SIG-M5 (cell line): ENCODE data around the gene PIGA.

Experiments used
- DNase-seq: peaks from one replicate; lab custom pipeline; 2025; lab: John Stamatoyannopoulos, UW

Gene PIGA, protein sequence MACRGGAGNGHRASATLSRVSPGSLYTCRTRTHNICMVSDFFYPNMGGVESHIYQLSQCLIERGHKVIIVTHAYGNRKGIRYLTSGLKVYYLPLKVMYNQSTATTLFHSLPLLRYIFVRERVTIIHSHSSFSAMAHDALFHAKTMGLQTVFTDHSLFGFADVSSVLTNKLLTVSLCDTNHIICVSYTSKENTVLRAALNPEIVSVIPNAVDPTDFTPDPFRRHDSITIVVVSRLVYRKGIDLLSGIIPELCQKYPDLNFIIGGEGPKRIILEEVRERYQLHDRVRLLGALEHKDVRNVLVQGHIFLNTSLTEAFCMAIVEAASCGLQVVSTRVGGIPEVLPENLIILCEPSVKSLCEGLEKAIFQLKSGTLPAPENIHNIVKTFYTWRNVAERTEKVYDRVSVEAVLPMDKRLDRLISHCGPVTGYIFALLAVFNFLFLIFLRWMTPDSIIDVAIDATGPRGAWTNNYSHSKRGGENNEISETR

DNA sequence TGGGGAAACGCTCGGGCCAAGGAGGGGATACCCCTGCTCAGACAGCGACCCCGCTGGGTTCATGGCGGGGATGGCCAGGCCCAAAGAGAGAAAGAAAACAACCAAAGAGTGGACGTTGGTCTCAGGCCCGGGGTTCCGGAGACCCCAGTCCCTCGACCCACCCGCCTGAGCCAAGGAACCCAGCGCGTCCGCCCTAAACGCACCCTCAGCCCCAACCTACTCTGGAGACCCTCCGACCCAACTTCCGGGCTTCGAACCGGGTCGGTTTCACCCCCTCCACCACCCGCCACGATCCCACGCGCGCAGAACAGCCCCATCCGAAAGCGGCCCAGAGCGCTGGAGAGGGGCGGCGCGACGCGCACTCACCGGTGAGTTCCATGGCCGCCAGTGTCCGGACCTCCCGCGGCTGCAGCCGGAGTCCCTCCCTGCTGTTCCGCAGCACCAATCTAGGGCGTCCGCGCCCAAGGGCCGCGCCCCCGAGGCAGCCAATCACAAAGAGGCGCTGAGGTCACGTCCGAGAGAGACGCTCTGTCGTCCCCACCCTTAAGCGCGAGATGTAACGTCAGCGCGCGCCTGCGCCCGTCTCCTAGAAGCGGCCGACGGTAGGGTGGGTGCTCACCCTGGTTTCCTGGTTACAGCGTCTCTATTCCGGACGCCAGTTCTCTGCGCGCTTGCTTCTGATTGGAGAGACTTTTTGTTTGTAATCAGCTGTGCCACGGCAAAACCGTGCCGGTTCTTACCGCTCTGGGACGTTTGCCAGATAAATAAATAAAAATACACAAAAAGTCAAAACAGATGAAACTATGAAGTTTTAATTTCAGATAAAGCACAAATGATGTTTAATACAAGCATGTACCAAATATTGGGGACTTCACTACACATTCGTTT, at the start of gene PIGA:
Gene PIGA, minus strand, starts transcription at position 389 of the 888 bp plus-strand sequence. CDS start 3,593 bp downstream, outside the sequence.
- DNase-seq, result peak; percentile 89

DNA sequence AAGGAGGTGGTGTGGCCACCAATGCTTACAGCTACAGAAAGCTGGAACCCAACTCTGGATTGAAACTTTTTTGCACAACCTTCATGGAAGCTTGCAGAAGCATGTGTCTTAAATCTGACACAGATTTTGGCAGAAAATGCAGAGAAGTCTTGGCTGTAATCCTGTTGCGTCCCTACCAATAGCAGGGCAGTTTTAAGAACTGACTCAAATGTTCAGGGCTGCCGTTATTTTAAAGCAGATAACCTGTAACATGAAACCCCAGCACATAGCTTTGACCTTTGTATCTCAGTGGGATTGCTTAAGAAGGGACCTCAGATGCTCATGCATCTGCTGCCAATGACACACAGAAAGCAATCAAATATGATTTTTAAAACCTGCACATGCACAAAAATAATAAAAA, 49.0 kb upstream of the PIGA start, which contains the start of gene VEGFD:
Gene VEGFD, minus strand, starts transcription at position 110 of the 400 bp plus-strand sequence. CDS start 467 bp downstream, outside the sequence.
- no peak for DNase-seq

DNA sequence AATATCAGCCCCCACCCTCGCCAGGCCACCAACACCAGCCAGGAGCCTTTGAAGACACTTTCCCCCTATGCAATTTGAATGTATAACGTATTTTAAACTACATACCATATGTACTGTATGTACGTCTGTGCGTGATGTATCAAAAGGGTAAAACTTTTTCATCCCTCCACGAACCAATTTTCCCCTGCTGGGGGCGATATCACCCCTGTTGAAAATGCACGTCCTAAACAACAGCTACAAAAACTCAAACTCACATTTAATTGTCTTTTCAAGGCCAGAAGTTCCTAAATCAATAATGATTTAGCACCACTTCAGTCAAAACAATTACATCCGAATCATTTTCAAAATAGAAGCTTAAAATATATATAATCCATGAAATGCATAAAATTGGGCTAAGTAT, 47.5 kb upstream of the PIGA start:
- no peak for DNase-seq

DNA sequence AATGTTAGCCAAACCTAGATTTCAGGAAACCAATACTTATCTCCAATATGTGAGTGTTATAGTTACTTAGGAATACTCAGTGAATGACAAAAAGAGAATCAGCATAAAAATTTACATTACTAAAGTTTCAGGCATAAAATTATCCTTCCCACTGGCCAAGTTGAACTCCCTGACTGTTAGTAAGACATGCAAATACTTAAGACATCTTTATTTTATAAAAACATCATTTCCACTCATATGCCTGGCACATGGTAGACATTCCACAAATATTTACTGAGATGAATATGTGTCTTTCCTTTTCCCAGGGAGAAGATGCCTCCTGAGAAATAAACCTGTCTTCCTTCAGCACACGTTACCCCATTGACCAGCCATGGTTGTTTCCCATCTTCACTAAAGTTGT, 41.6 kb upstream of the PIGA start:
- DNase-seq, result no peak

DNA sequence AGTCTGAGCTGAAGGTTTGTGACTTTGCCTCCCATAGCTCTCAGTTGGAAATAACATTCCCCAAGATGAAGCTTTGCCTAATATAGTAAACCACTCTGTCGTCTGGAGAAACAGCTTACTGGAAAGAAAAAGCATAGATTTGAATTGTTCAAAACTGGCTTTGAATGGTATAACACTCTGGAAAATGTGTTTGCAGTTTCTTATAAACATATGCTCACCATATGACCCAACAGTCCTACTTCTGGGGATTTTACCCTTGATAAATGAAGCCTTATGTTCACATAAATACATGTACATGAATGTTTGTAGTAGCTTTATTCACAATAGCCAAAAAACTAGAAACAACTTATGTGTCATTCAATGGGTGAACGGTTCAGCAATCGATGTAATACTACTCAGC, 38.7 kb upstream of the PIGA start:
- DNase-seq, result no peak

DNA sequence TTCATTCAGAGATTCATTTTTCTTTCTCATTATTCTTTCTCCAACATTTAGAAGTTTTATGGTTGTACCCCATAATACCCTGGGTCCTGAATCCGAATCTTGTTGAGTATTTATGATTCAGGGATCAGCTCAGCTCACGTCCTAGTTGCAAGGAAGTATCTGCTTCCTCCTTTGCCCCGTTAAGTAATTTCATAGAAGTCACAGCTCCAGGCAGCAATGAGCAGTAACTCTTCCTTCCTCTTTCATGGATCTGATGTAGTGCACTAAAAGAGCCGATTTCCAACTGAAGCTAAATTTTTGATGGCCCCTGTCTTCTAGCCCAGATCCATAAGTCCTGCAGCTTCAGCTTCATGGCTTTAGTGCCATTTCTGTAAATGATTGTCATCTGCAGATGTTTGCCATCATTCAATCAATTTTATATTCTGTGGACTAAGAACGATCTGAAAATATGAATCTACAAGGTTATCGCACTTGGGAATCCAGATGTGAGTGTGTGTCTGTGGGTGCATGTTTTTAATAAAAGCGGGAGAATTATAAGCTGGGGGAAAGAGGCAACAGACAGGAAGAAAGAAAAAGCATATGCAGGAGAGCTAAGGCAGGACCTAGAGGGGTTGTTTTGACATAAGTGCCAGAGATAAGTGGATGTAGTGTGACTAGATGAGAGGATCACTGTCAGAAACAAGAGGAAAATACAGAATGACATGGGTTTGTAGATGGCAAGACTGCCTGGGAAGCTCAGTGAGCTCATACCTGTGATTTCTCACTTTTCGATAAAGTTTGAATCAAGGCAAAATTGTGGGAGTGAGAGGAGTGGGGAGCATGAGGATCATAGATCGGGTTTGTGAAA, 31.4 kb upstream of the PIGA start:
- DNase-seq, result peak; percentile 1

DNA sequence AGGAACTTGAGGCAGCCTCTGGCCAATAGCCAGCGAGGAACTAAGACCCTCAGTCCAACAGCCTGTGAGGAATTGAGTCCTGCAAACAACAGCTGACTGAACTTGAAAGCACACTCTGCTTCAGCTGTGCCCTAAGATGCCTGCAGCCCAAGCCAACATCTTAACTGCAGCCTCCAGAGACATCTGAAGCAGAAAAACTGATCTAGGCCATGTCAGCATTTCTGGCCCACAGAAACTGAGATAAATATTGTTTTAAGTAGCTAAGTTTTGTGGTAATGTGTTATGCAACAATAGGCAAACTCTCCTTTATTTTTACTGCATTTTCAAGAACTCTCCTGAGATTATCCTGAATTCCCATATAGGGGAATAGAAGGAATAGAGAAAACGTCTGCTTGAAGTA, 24.4 kb upstream of the PIGA start:
- no peak for DNase-seq

DNA sequence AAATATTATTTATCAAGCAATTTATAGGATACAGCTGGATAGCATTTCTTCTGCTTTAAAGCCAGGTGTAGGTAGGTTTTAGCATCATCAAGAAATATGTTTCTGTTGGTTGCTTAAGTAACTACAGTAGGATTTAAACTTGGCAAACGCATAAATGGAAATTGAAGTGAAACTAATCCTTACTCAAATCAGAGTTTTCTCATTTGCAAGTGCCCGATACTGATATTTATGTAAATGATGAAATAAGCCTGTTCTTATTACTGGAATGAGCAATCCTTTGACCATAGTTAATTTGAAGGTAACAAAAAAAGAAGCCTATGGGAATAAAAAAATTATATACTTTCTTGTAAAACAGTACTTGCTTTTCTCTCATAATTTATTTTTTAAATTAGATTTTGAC, 23.2 kb upstream of the PIGA start:
- no peak for DNase-seq

DNA sequence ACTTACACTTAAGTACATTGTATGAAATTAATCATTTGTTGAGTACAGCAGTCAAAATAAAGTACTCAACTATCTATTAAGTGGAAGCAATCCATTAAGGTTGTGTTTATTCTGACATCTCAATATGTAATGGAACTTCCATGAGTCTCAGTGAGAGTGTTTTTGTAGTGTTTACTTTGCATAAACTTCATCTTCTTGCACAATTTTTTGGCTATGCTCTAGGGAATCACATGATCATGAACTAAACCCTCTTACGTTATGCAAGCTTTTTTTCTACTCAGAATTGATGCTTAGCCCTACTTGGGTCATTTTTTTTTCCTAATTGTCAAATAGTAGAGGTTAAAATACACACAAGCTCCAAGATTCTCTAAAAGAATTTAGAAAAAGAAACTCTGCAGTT, 21.1 kb upstream of the PIGA start:
- no peak for DNase-seq

DNA sequence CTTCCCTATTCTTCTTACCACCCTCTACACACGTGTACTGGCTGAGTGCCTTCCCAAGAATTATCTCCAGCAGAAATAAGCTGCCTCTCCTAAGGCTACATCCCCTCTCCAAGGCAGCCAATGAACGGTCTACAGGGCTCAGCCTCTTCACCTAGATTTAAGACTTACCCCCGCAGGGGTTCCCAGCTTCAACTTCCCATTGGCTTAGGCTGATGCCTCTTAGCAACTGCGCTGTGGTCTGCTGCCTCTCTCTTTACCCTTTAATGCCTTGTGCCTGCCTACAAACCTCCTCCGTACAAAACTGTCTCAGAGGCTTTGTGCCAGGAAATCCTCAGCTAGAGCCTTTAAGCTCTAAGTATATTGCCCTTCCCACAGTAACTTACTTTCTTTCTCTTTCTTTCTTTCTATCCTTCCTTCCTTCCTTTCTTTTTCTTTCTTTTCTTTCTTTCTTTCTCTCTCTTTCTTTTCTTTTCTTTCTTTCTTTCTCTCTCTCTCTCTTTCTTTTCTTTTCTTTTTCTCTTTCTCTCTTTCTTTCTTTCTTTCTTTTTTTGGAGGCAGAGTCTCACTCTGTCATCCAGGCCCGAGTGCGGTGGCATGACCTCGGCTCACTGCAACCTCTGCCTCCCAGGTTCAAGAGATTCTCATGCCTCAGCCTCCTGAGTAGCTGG, 15.1 kb upstream of the PIGA start:
- DNase-seq, result no peak

DNA sequence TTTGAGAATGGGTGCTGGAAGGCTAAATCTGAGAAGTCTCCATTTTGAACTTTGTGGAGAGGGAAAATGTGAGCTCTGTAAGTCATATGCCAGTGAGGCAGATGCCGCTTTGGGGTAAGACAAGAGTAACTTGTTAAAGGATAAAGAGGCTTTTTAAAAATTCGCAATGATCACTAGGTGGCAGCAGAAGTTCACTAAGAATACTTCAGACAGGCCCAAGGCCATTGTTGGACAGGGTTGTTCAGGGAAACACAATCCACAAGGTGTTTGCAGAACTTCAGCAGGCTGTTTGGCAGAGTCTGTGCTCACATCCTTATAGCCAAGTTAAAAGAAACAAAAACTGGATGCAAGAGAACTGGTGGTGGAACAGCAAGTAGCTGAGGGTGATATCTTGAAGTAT, 13.7 kb upstream of the PIGA start:
- no peak for DNase-seq

DNA sequence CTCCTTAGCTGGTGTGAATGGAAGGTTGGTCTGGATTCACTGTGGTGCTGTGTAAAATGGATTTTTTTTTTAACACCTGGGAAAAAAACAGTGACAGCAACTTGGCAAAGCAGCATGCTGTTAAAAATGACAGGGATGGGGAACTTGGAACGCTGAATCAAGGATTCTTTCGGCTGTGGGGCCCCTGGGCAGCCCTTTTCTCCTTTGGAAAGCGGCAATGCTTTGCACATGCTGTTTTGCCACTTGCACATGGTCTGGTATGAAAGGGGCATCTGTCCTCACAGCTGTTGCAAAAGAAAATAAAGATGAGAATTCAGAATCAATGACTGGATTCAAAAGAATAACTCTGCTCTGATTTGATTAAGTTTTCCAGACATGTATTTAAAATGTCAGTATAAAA, 10.7 kb upstream of the PIGA start:
- no peak for DNase-seq

DNA sequence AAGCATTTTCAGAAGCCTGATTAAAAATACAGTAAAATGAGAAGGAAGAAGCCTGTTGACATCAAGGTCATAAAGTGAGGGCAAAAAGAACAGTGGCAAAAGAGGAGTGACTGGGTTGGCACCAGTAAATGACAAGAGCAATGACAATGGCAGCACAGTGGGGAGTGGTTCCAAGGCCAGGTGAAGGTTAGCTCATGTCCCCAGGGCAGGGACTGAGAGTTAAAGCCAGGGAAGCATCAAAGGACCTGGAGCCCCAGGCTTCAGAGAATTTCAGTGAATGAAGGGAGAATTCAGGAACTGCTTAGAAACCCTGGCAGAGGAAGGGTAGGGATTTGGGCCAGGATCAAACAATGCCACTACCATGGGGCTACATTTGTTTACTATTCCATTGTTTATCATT, 8.8 kb upstream of the PIGA start:
- DNase-seq, result no peak

DNA sequence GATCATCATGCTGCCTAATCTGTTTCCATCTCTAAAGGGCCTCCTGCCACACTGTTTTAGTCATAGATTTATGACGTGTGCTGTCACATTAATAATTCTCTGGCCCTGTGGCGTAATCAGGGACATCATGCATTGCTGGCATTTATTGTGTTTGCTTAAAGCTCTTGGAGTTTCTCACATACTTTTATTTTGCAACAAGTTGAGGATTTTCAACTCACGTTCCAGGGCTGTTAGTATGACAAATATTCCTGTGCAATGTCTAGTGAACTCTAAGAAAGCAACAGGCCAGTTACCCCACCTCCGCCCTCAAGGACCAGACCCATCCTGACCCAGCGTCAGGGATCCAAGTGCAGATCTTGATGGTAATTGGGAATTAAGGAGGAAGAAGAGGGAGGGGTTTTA, 7.8 kb upstream of the PIGA start:
- DNase-seq, result no peak

DNA sequence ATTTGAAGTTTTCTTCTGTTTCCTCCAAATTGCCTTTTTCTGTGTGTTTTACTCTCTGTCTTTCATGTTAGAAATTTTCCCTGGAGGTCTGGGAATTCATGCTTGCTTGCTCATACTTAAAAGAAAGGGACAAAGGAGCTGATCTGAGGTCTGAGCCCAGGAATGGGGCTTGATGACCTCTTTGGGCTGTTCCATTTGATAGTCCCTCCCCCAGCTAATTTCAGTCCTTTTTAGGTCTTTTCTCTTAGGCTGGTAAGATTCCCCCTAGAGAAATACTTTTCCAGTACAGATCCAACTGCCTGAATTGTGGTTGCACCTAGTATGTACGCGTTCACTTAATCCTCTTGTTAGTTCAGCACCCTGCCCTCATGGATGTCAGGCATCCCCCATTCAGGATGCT, 5.5 kb upstream of the PIGA start:
- DNase-seq, result no peak

DNA sequence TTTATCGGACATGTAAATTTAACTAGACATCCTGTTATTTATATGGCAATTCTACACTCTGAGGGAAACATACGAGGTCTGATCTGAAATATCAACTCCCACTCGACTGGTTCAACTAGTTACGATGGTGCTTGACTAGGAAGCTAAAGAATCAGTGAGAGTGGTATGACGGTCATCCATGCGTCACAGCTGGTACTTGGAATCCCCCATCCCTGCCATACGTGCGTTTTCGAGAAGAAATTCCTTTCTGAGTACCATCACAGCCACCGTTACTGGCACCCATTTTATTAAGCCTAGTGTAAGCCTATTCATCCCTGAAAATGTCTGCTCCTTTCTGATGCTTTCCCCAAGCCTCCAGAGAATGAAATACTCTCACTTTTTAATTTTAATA, 695 bp upstream of the PIGA start:
- DNase-seq, result no peak

DNA sequence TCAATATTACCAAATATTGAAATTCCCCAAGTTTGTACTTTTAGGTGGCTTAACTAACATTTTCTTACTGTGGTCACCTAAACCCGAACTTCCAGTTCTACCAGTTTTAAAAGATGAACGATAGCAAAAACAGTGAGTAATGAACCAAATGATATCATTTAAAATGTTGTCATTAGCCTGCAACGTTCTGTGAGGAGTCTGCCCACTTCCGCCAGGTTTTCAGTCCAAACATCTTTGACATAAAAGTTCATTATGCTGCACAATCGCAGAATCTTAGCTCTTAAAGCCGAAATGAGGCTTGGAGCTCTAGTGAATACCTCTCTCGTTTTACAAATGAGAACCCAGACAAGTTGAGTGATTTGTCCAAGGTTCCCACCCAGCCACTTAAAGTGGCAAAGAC, 762 bp downstream of the PIGA start:
- DNase-seq, result no peak

DNA sequence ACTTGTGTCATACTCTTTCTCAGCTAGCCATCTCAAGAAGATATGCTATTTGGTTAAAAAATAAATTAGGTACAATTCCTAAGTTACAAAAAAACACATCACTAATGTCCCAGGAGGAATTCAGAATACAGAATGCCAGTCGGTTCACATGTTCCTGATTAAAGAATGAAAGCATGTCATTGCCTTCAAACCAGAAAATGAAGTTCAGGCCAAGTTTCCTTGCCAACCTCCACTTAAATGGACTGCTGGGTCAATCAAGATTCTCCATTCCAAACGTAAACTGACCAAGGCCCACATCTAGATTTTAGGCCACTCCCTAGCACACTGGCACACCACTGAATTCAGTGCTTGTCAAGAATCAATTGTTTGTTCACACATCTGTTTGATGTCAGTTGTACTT, 6.5 kb downstream of the PIGA start:
- DNase-seq, result no peak

DNA sequence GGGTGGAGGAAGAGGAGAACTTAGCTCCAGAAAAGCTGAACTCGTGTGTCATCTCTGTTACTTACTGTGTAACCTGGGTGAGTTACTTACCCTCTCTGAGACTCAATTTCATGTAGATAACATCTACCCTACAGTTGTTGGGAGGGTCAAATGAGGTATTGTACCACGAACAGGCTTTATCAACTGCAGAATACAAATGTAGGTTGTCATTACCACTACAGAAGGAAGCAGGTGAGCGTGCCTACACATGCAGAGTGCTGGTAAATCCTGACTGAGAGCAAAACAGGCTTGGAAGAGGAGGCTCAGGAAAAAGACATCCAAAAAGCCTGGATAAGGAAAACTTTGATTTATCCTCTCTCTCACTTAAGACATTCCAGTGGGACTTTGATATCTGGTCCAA, 7.2 kb downstream of the PIGA start:
- no peak for DNase-seq

DNA sequence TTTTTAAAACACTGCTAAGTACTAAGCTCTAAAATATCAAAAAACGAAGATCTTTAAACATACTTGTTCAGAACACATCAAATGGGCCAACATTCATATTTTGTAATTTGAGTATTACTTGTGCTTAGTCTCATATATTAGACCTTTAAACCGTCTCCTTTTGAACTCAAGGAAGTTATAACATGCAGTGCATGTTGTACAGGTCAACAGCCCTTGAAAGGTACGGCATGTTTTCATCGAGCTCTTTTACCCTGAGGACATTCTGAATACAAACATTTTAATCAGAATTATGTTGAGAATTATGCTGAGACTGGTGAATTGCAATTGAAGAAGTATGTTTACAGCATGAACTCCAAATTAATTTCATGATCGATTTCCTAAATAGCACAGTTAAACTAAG, 12.9 kb downstream of the PIGA start:
- DNase-seq, result no peak

DNA sequence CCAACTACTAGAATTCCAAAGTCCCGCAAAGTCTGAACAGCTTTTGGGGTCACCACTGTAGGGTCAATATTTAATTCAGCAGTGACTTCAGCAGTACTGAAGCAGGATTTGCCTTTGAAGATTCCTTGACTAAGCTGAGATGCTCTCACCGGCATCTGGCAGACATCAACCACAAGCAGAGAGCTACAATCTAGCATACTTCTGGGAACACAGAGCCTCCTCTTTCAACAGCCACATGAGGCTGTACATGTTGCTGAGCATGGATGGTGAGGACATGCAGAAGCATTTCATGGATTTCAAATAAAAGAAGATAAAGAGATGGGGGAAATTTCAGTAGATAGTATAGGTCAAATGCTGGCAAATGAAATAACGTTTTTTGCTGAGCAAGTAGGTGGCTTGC, 13.3 kb downstream of the PIGA start:
- no peak for DNase-seq

DNA sequence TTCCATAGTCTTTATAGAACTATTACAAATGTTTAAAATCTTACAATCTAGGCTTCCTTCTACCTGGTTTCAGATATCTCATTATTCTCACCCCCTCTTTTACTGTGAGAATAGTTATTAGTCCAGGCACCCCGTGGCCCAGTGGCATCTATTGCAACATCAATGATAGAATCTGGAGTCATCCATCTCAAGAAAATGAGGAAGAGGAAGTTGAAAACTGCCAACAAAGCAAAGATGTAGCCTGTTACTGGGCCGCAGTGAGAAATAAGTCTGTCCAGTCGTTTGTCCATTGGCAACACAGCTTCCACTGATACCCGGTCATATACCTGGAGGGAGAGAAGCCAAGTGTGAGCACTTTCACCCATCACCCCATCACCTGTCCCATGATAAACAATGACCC, 13.9 kb downstream of the PIGA start:
- no peak for DNase-seq
